Measurements from ENCODE around the gene PRR14.
A peak's percentile ranks its signal among the peaks of the same experiment; 100 is the strongest.

Gene PRR14

DNA sequence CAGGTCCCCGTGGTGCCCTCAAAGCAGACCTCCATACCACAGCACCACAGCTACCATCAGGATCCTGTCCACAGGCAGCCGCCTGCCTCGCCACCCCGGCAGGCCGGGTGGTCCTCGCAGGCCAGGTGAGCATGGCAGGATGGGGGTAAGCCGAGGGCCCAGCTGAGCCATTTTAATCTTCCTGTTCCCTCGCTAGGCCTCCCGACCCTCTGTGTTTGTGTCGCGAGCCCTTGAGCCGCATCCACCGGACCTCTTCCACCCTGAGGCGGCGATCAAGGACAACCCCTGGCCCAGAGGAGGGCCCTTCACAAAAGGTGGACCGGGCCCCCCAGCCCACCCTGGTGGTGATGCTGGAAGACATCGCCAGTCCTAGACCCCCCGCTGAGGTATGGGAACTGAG is 2.0 kb downstream of the PRR14 start:
- H3K4me3 ChIP-seq (ENCODE audit: extremely low read depth, insufficient read depth, low read length, poor library complexity, severe bottlenecking): no peak overlapping the region
- no peaks in the 10 kb centered on the region for H3K9me3 ChIP-seq (ENCODE audit: control insufficient read depth, low read length)
- H3K27ac ChIP-seq (ENCODE audit: low read depth, low read length, severe bottlenecking): no peak overlapping the region
- no peaks in the 10 kb centered on the region for H3K4me1 ChIP-seq (ENCODE audit: control insufficient read depth, insufficient read depth, low read length, poor library complexity, severe bottlenecking)
- peaks cover 44% of the 10 kb centered on the region for H3K36me3 ChIP-seq (ENCODE audit: control insufficient read depth, insufficient read depth, low read length)
- 93 to 96% methylated on average over 17 of the region's 18 CpGs for WGBS, 2 experiments (ENCODE audit: insufficient coverage in 2 of 2)

DNA sequence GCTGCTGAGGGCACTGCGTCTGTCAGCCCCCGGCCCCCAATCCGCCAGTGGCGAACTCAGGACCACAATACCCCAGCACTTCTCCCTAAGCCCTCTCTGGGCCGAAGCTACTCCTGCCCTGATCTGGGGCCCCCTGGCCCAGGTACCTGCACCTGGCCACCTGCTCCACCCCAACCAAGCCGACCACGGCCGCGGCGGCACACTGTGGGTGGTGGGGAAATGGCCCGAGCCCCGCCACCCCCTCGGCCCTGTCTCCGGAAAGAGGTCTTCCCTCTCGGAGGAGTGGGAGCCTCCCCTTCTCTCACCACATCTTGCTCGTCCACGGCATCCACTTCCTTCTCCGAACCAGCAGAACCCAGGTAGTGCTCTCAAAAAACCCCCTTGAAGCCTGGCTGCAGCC is 4.1 kb downstream of the PRR14 start:
- no peak overlapping the region for H3K27ac ChIP-seq (ENCODE audit: low read depth, low read length, severe bottlenecking)
- WGBS, 2 experiments (ENCODE audit: insufficient coverage in 2 of 2): 82 to 97% methylated on average over 8 to 17 of the region's 18 CpGs
- no peaks in the 10 kb centered on the region for H3K9me3 ChIP-seq (ENCODE audit: control insufficient read depth, low read length)
- no peak overlapping the region for H3K4me3 ChIP-seq (ENCODE audit: extremely low read depth, insufficient read depth, low read length, poor library complexity, severe bottlenecking)
- peaks cover under 1% of the 10 kb centered on the region for H3K4me1 ChIP-seq (ENCODE audit: control insufficient read depth, insufficient read depth, low read length, poor library complexity, severe bottlenecking)
- peaks cover 44% of the 10 kb centered on the region for H3K36me3 ChIP-seq (ENCODE audit: control insufficient read depth, insufficient read depth, low read length)

DNA sequence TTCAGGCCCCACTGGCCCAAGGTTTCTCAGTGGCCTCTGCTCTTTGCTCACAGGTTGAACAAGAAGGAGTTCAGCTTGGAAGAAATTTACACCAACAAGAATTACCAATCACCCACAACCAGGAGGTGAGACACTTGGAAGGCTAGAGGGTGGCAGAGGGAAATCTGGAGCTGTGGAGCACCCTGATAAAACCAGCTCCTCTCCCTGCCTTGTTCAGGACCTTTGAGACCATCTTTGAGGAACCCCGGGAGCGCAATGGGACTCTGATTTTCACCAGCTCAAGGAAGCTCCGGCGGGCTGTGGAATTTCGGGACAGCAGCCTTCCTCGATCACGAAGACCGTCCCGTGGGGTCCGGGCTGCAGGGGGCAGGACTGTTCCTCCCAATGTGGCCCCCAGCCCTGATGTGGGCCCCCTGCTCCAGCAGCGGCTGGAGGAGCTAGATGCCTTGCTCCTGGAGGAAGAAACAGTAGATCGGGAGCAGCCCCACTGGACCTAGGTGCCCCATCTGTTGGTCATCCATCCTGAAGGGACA is 5.1 kb downstream of the PRR14 start:
- Histone ChIP-seq H3K4me3 (ENCODE audit: extremely low read depth, insufficient read depth, low read length, poor library complexity, severe bottlenecking) (no peak overlapping the region), H3K27ac (ENCODE audit: low read depth, low read length, severe bottlenecking) (no peak overlapping the region), H3K4me1 (ENCODE audit: control insufficient read depth, insufficient read depth, low read length, poor library complexity, severe bottlenecking) (peaks cover 8% of the 10 kb centered on the region), H3K9me3 (ENCODE audit: control insufficient read depth, low read length) (no peaks in the 10 kb centered on the region), H3K36me3 (ENCODE audit: control insufficient read depth, insufficient read depth, low read length) (peaks cover 48% of the 10 kb centered on the region)
- WGBS, 2 experiments (ENCODE audit: insufficient coverage in 2 of 2): 95 to 100% methylated on average over 5 to 12 of the region's 12 CpGs

DNA sequence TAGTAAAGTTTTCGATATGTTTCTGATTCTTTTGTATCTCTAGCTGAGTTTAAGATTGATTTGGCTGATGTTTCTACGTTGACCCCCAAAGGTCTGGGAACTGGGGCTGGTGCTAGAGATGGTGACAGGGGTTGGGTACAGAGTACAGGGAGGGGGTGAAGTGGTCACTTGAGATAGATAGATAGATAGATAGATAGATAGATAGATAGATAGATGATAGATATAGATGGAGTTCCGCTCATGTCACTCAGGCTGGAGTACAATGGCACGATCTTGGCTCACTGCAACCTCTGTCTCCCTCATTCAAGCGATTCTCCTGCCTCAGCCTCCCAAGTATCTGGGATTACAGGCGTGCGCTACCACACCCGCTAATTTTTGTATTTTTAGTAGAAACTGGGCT is 5.6 kb downstream of the PRR14 start:
- WGBS, 2 experiments (ENCODE audit: insufficient coverage in 2 of 2): 98 to 100% methylated on average over 5 to 7 of the region's 8 CpGs
- peaks cover 10% of the 10 kb centered on the region for H3K4me1 ChIP-seq (ENCODE audit: control insufficient read depth, insufficient read depth, low read length, poor library complexity, severe bottlenecking)
- H3K27ac ChIP-seq (ENCODE audit: low read depth, low read length, severe bottlenecking): no peak overlapping the region
- no peaks in the 10 kb centered on the region for H3K9me3 ChIP-seq (ENCODE audit: control insufficient read depth, low read length)
- no peak overlapping the region for H3K4me3 ChIP-seq (ENCODE audit: extremely low read depth, insufficient read depth, low read length, poor library complexity, severe bottlenecking)
- H3K36me3 ChIP-seq (ENCODE audit: control insufficient read depth, insufficient read depth, low read length): peaks cover 53% of the 10 kb centered on the region

DNA sequence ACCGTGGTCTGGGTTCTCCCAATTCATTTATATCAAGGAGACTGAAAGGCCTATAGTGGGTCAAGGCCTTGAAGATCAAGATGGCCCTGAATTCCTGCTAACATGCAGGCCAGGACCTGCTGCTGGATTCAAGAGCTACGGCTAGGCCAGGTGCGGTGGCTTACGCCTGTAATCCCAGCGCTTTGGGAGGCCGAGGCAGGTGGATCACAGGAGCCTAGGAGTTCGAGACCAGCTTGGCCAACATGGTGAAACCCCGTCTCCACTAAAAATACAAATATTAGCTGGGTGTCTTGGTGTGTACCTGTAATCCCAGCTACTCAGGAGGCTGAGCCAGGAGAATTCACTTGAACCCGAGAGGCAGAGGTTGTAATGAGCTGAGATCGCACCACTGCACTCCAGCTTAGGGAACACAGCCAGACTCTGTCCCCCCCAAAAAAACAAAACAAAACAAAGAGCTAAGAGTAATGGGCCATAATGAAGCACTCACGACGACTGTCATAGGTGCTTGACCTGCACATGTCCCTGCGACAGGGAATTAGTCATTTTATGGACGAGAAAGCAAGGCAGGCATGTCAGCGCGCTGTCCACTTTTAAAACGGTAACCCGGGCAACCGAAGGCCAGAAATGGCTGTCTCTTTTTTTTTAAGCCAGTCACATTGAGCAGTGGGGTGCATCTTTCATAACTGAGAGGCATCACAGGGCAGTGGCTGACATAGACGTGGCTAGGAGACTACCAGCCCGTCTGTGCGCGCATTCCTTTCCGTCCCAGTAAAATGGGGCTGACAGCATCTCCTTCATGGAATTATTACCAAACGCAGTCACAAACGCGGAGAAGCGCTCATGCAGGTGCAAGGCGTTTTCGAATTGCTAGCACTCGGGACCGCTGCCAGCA is 6.5 kb downstream of the PRR14 start:
- Histone ChIP-seq H3K4me1 (ENCODE audit: control insufficient read depth, insufficient read depth, low read length, poor library complexity, severe bottlenecking) (peaks cover 15% of the 10 kb centered on the region), H3K9me3 (ENCODE audit: control insufficient read depth, low read length) (no peaks in the 10 kb centered on the region), H3K36me3 (ENCODE audit: control insufficient read depth, insufficient read depth, low read length) (peaks cover 61% of the 10 kb centered on the region), H3K27ac (ENCODE audit: low read depth, low read length, severe bottlenecking) (peak overlapping the region; percentile 82), H3K4me3 (ENCODE audit: extremely low read depth, insufficient read depth, low read length, poor library complexity, severe bottlenecking) (peak overlapping the region; percentile 46)
- 43 to 53% methylated on average over 27 to 29 of the region's 32 CpGs for WGBS, 2 experiments (ENCODE audit: insufficient coverage in 2 of 2)

DNA sequence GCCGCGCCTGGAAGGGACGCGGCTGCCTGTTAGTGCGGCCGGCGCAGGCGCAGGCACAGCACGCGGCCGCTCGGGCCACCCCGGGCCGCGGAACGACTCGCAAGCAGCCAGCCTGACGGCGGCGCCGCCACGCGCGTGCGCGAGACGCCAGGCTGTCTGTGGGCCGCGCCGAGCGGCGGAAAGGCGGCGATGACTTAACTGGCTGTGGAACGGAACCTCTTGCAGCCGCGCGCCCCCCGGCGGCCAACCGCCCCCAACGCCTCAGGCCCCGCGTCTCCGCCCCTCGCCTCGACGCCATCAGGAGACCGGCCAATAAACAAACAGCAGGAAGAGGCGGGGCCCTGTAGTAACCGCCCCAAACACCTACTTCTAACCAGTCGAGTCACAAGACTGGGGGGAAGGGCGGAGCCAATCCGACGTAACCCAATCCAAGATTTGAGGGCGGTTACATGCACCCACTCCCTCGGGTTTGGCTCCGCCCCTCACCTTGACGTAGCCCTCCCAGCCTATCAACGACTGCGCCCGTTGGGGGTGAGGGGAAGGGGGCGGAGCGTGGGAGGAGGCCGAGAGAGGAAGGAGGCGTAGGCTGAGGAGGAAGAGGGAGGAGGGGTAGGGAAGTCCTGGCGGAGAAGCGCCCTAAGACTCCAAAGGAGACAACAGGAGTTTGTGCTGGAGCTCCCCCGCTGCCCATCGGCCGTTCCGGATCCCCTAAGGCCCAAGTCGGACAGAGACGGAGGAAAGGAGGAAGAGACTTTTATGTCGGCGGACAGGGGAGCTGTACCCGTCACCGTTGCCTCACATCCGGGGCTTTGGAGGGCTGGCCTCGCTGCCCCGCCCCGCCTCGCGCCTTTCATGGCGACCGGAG is 7.3 kb downstream of the PRR14 start, which contains the start of gene FBRS:
FBRS (plus strand) TSS at position 566 of the 865 bp plus-strand sequence. CDS start 1,088 bp downstream, outside the sequence.
- Histone ChIP-seq H3K9me3 (ENCODE audit: control insufficient read depth, low read length) (no peaks in the 10 kb centered on the region), H3K27ac (ENCODE audit: low read depth, low read length, severe bottlenecking) (peak within 1 kb of the TSS; percentile 96), H3K4me3 (ENCODE audit: extremely low read depth, insufficient read depth, low read length, poor library complexity, severe bottlenecking) (peak within 1 kb of the TSS; percentile 90), H3K36me3 (ENCODE audit: control insufficient read depth, insufficient read depth, low read length) (peaks cover 64% of the 10 kb centered on the region), H3K4me1 (ENCODE audit: control insufficient read depth, insufficient read depth, low read length, poor library complexity, severe bottlenecking) (peaks cover 18% of the 10 kb centered on the region)
- 0% methylated on average over 65 to 72 of the region's 86 CpGs for WGBS, 2 experiments (ENCODE audit: insufficient coverage in 2 of 2)

DNA sequence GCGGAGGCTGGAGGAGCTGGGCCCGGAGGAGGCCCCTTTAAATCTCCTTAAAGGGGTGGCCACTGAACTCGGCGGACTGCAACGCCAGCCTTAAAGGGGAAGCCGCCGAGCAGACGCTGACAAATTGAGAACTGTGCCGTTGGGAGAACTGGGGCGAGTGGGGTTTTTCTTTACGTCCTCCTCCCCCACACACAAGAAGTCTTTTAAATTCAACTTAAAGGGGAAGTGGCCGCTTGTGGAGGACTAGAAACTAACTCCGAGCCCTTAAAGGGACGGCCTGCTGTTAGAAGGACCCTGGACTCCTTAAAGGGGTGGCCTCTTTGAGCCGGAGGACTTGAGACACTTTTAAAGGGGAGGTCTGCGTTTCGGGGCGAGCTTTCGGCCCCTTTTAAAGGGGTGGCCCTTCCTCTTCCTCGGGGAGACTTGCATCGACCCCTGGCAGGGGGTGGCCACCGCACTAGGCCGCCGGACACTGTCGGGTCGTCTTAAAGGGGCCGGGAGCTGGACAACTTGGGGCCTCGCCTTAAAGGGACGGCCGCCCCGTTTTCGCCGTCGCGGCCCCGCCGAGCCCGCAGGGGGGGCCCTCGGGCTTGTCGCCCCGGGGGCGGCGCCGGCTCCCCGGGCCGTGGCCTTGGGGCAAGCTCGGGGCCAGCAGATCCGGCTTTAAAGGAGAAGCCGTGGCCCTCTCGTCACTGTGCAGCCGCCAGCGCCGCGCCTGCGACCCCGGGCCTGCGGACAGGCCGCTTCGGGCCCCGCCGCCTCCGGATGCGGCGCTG is 8.2 kb downstream of the PRR14 start:
- WGBS, 2 experiments (ENCODE audit: insufficient coverage in 2 of 2): 0 to 1% methylated on average over 37 to 52 of the region's 64 CpGs
- peak overlapping the region; percentile 90 for H3K4me3 ChIP-seq (ENCODE audit: extremely low read depth, insufficient read depth, low read length, poor library complexity, severe bottlenecking)
- H3K36me3 ChIP-seq (ENCODE audit: control insufficient read depth, insufficient read depth, low read length): peaks cover 65% of the 10 kb centered on the region

DNA sequence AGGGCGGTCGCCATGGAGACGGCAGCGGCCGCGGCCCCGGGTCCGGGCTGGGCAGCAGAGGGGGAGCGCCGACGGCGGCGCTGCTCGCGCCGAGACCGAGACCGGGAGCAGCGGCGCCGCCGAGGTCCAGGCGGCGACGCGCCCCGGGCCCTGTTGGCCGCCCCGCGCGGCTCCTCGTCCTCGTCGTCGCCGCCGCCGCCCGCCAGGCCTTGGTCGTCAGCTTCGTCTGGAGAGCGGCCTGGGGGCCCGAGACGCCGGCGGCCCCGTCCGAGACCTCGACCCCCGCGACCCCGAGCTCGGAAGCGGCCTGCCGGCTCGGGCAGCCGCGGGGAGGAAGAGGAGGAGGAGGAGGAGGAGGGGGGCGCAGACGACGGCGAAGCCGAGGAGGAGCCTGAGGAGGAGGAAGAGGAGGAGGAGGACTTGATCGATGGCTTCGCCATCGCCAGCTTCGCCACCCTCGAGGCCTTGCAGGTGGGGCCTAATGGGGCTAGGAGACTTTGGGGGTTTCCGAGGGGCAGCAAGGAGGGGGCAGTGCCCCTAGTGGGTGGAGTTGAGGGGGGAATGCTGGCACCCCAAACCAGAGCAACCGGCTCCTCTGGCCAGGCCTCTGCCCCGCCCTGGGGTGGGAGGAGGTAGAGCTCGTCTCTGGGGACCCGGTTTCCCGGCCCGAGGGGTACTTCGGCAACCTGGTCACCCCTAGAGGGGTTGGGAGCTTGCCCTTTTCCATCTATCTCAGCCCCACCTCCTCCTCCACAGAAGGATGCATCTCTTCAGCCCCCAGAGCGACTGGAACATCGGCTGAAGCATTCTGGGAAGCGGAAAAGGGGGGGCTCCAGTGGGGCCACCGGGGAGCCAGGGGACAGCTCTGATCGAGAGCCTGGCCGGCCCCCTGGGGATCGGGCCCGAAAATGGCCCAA is 9.0 kb downstream of the PRR14 start:
- WGBS, 2 experiments (ENCODE audit: insufficient coverage in 2 of 2): 11 to 30% methylated on average over 22 to 47 of the region's 84 CpGs
- Histone ChIP-seq H3K36me3 (ENCODE audit: control insufficient read depth, insufficient read depth, low read length) (peaks cover 62% of the 10 kb centered on the region), H3K4me3 (ENCODE audit: extremely low read depth, insufficient read depth, low read length, poor library complexity, severe bottlenecking) (peak overlapping the region; percentile 90), H3K4me1 (ENCODE audit: control insufficient read depth, insufficient read depth, low read length, poor library complexity, severe bottlenecking) (peaks cover 18% of the 10 kb centered on the region), H3K9me3 (ENCODE audit: control insufficient read depth, low read length) (no peaks in the 10 kb centered on the region), H3K27ac (ENCODE audit: low read depth, low read length, severe bottlenecking) (peak overlapping the region; percentile 96)

More for the DNA sequence above, 8.2 kb downstream of the PRR14 start:
- Histone ChIP-seq H3K27ac (ENCODE audit: low read depth, low read length, severe bottlenecking) (peak overlapping the region; percentile 96), H3K9me3 (ENCODE audit: control insufficient read depth, low read length) (no peaks in the 10 kb centered on the region), H3K4me1 (ENCODE audit: control insufficient read depth, insufficient read depth, low read length, poor library complexity, severe bottlenecking) (peaks cover 18% of the 10 kb centered on the region)

DNA sequence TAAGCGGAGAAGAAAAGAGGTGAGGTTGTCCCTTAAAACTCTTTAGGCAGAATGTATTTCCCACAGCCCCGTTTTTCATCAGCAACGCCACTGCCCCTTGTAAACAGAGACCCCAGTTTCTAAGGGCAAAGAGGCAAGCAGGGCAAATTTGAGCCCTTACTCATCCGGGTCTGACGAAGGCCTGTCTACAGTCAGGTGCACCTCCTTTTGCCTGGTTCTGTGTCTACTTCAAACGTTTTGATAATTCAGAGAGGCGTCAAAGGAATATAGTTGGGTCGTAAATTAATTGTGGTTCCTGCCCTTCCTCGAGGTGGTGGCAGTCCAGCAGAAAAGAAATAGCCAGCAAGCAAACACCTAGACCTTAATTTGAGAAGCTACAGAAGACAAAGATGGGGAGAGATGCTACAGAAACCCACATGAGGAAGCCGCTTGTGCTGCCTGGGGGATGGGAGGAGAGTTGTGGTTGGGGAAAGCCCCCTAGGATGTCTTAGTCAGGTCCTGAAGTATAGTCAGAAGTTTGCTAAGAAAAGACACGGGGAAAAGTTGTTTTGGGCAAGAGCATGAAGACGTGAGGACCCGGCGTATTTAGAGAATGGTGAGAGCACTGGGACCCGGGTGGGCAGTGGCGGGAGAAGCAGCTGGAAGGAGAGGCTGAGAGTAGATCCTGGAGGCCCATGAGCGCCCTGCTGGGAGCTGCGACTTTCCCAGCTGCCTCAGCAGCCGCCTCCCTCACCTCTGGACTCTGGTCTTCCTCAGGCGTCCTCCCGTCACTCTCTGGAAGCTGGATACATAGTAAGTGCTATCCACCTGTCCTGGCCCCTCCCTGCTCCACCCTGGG is 9.9 kb downstream of the PRR14 start:
- H3K36me3 ChIP-seq (ENCODE audit: control insufficient read depth, insufficient read depth, low read length): peaks cover 62% of the 10 kb centered on the region
- WGBS, 2 experiments (ENCODE audit: insufficient coverage in 2 of 2): 87 to 88% methylated on average over 20 of the region's 21 CpGs
- no peaks in the 10 kb centered on the region for H3K9me3 ChIP-seq (ENCODE audit: control insufficient read depth, low read length)
- H3K4me3 ChIP-seq (ENCODE audit: extremely low read depth, insufficient read depth, low read length, poor library complexity, severe bottlenecking): peak overlapping the region; percentile 90
- peaks cover 18% of the 10 kb centered on the region for H3K4me1 ChIP-seq (ENCODE audit: control insufficient read depth, insufficient read depth, low read length, poor library complexity, severe bottlenecking)
- H3K27ac ChIP-seq (ENCODE audit: low read depth, low read length, severe bottlenecking): no peak overlapping the region
